Gastrocnemius medialis (tissue), 4 donors: ENCODE data around the gene ECPAS.

Experiments used
- CTCF ChIP-seq, 5 experiments: fragments of 450-650 bp in 3 of 5; fragments of 200-600 bp in 2 of 5; sonication (generic) in 2 of 5; IDR thresholded peaks in 4 of 5; conservative IDR thresholded peaks in 1 of 5; 1 replicate in 4 of 5; 2 replicates in 1 of 5; pipeline ENCODE4 v1.5.1; 2016 to 2019; ENCODE audit warnings: antibody characterized with exemption in 5 of 5, mild to moderate bottlenecking in 3 of 5, moderate library complexity in 3 of 5
- POLR2A ChIP-seq, 2 donors: fragments of 450-650 bp; IDR thresholded peaks; one replicate each; pipeline ENCODE4 v1.6.1; 2017; ENCODE audit warnings: antibody characterized with exemption in 2 of 2, mild to moderate bottlenecking in 2 of 2, moderate library complexity in 2 of 2

- no peak for TF ChIP-seq CTCF (IDR thresholded peaks at IDR 0.05 in 4 of 5, conservative IDR thresholded peaks at IDR 0.05 in 1 of 5)
- TF ChIP-seq POLR2A (IDR thresholded peaks at IDR 0.05): no peak
Measured at GRCh38 chr9:111433082-111433481, 51.1 kb downstream of the ECPAS start.
